ENCODE measurements around the gene MT1A. TPM values are rescaled to one million over a fixed set of nuclear protein-coding genes. Genes with fewer than 3 reads are reported as not detected.
"Not testable (repeated sequence)": the region's sequence is repeated elsewhere in the genome, so short reads cannot be mapped to it uniquely, and the experiment has no call there.

MT1A gene
- total RNA-seq, 1 donor from 2014 or later: 4.9 TPM

DNA sequence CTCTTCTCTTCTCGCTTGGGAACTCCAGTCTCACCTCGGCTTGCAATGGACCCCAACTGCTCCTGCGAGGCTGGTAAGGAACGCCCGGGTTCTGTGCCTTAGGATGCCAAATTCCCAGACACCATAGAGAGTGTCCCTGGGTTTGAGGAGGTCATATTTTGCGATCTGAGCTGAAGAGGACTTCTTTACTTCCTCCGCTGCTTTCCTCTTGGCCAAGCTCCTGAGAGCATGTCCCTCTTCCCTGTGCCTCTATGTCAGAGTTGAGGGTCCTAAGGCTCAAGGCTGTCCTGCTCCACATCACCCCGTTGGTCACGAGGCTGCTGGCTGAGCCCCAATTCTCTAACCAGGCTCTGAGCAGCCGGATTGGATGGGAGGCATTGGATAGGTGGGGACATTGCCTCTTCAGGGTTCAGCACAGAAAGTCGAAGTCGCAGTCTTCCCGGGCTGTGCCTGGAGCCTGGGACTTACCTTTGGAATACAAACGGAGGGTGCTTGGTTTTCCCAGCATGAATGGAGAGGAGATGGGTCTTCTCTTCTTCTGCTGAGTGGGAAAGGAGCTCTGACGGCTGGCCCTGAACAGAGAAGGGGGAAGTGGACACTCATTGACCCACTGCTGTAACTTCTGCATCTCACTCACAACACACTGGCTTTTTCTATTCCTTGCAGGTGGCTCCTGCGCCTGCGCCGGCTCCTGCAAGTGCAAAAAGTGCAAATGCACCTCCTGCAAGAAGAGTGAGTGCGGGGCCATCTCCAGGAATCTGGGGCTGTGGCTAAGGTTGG, 31.6 kb downstream of the MT1A start:
- H3K27me3 ChIP-seq: peaks cover 61% of the 10 kb centered on the region
- peaks cover 8% of the 10 kb centered on the region for H3K4me1 ChIP-seq
- no peaks in the 10 kb centered on the region for H3K36me3 ChIP-seq
- no peak overlapping the region for H3K4me3 ChIP-seq
- no peak overlapping the region for H3K27ac ChIP-seq
- no peak for DNase-seq
- intact Hi-C loops (cut with DNase I): no loop called here
- ATAC-seq: peak; percentile 27
- no peak for TF ChIP-seq CTCF (IDR thresholded peaks at IDR 0.05)
- no peaks in the 10 kb centered on the region for H3K9me3 ChIP-seq

GRCh38 chr16:56670620-56670934, 32.1 kb downstream of the MT1A start:
- intact Hi-C loops (cut with DNase I): no loop called here
- peaks cover 8% of the 10 kb centered on the region for H3K4me1 ChIP-seq

GRCh38 chr16:56671691-56672090, 33.2 kb downstream of the MT1A start:
- H3K4me3 ChIP-seq; intact Hi-C loops (cut with DNase I); H3K36me3 ChIP-seq; DNase-seq; H3K9me3 ChIP-seq; H3K27ac ChIP-seq; ATAC-seq: not testable (repeated sequence)
- Histone ChIP-seq H3K27me3 (peaks cover 68% of the 10 kb centered on the region), H3K4me1 (peaks cover 14% of the 10 kb centered on the region)

More at GRCh38 chr16:56670620-56670934, 32.1 kb downstream of the MT1A start:
- DNase-seq: no peak
- Histone ChIP-seq H3K9me3 (no peaks in the 10 kb centered on the region), H3K36me3 (no peaks in the 10 kb centered on the region), H3K27ac (no peak overlapping the region), H3K27me3 (peaks cover 63% of the 10 kb centered on the region), H3K4me3 (no peak overlapping the region)
- no peak for TF ChIP-seq CTCF (IDR thresholded peaks at IDR 0.05)
- ATAC-seq: no peak

- H3K9me3 ChIP-seq; H3K4me3 ChIP-seq; H3K36me3 ChIP-seq; intact Hi-C loops (cut with DNase I); H3K27ac ChIP-seq; ATAC-seq; DNase-seq: not testable (repeated sequence)
- Histone ChIP-seq H3K4me1 (peaks cover 14% of the 10 kb centered on the region), H3K27me3 (peaks cover 66% of the 10 kb centered on the region)
Measured at GRCh38 chr16:56672171-56672570, 33.7 kb downstream of the MT1A start.

- Histone ChIP-seq H3K36me3 (no peaks in the 10 kb centered on the region), H3K27me3 (peaks cover 58% of the 10 kb centered on the region), H3K27ac (no peak overlapping the region), H3K9me3 (no peaks in the 10 kb centered on the region), H3K4me3 (no peak overlapping the region), H3K4me1 (peaks cover 14% of the 10 kb centered on the region)
- intact Hi-C loops (cut with DNase I): no loop called here
- TF ChIP-seq CTCF (IDR thresholded peaks at IDR 0.05): no peak
- ATAC-seq (no peak), DNase-seq (no peak)
Measured at GRCh38 chr16:56672761-56673536, 34.5 kb downstream of the MT1A start.

DNA sequence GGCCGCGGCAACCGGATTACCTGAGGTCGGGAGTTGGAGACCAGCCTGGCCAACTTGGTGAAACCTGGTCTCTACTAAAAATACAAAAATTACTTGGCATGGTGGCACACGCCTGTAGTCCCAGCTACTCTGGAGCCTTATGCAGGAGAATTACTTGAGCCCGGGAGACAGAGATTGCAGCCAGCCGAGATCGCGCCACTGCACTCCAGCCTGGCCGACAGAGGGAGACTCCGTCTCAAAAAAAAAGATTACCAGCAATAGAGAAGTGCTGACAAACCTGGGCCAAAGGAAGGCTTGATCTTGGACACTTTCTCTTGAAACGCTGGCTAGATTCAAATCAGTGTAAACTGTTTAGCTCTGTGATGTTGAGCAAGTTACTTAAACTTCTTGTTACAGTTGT, 35.5 kb downstream of the MT1A start:
- Histone ChIP-seq H3K36me3 (no peaks in the 10 kb centered on the region), H3K9me3 (no peaks in the 10 kb centered on the region), H3K4me1 (peaks cover 14% of the 10 kb centered on the region), H3K27me3 (peaks cover 48% of the 10 kb centered on the region), H3K4me3 (no peak overlapping the region), H3K27ac (no peak overlapping the region)
- intact Hi-C loops (cut with DNase I): no loop called here
- DNase-seq (no peak), ATAC-seq (peak; percentile 69)
- peak; percentile 63 for TF ChIP-seq CTCF (IDR thresholded peaks at IDR 0.05)

DNA sequence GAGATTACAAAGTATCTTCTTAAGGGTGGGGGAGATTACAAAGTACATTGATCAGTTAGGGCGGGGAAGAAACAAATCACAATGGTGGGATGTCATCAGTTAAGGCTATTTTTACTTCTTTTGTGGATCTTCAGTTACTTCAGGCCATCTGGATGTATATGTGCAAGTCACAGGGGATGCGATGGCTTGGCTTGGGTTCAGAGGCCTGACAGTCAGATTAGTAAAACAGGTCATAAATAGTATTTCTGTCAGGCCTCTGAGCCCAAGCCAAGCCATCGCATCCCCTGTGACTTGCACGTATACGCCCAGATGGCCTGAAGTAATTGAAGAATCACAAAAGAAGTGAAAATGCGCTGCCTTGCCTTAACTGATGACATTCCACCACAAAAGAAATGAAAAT, 36.1 kb downstream of the MT1A start:
- DNase-seq; H3K9me3 ChIP-seq; H3K4me3 ChIP-seq; intact Hi-C loops (cut with DNase I); H3K27ac ChIP-seq; ATAC-seq; H3K36me3 ChIP-seq: not testable (repeated sequence)
- Histone ChIP-seq H3K27me3 (peaks cover 42% of the 10 kb centered on the region), H3K4me1 (peaks cover 10% of the 10 kb centered on the region)
